Lower lobe of right lung (tissue), 2 donors: ENCODE data around the gene BST1. TPM values are rescaled to one million over a fixed set of nuclear protein-coding genes. Genes with fewer than 3 reads are reported as not detected.

ENCODE experiments used
- ATAC-seq, 2 donors: fragments of 200-7000 bp; cut with Tn5 transposase; one replicate each; pipeline ENCODE4 v1.9.1; 2020 to 2022; ENCODE audit warnings: mild to moderate bottlenecking in 2 of 2, moderate library complexity in 2 of 2
- DNase-seq: peaks from one replicate; pipeline ENCODE4 v3.0.0-alpha.2; 2020
- H3K27ac ChIP-seq: fragments of 200-600 bp; one replicate; pipeline ENCODE4 v1.8.0; 2022
- H3K27me3 ChIP-seq: fragments of 200-600 bp; one replicate; pipeline ENCODE4 v1.8.0; 2022; ENCODE audit warnings: low read depth
- H3K36me3 ChIP-seq: fragments of 200-600 bp; one replicate; pipeline ENCODE4 v1.8.0; 2022; ENCODE audit warnings: mild to moderate bottlenecking
- H3K4me1 ChIP-seq: fragments of 200-600 bp; one replicate; pipeline ENCODE4 v1.8.0; 2022
- H3K4me3 ChIP-seq: fragments of 200-600 bp; one replicate; pipeline ENCODE4 v1.8.0; 2022; ENCODE audit warnings: mild to moderate bottlenecking
- H3K9me3 ChIP-seq: fragments of 200-600 bp; one replicate; pipeline ENCODE4 v1.8.0; 2022
- CTCF ChIP-seq: fragments of 200-600 bp; IDR thresholded peaks from one replicate; pipeline ENCODE4 v1.8.0; 2022; ENCODE audit warnings: antibody characterized with exemption, mild to moderate bottlenecking
- intact Hi-C: fragments of 100-400 bp; cut with DNase I; formaldehyde crosslinking; loops from one replicate; pipeline ENCODE4 v1.11.0; 2022
- total RNA-seq: library from RNA; stranded (reverse); fragmentation: NEBNext Ultra II Directional; extraction: Animal tissue kit (Norgen Biotek cat#: 25700); gene quantifications from one replicate; pipeline ENCODE4 v1.2.1, GENCODE V29; 2021
- donor health status: DM: no; HTN: yes; CAD: no; lungs with severe emphysema.

Gene BST1
- total RNA-seq, 1 donor from 2014 or later, result 17.8 TPM

GRCh38 chr4:15736514-15737050 is 33.7 kb downstream of the BST1 start:
- ATAC-seq (no peak), DNase-seq (no peak)
- Histone ChIP-seq H3K27me3 (no peaks in the 10 kb centered on the region), H3K27ac (no peak overlapping the region), H3K4me3 (no peak overlapping the region), H3K36me3 (no peaks in the 10 kb centered on the region), H3K9me3 (no peaks in the 10 kb centered on the region), H3K4me1 (no peaks in the 10 kb centered on the region)
- intact Hi-C loops, result no loop called here
- no peak for TF ChIP-seq CTCF

- Histone ChIP-seq H3K27ac (no peak overlapping the region), H3K4me3 (no peak overlapping the region), H3K9me3 (peaks cover under 1% of the 10 kb centered on the region), H3K27me3 (no peaks in the 10 kb centered on the region), H3K36me3 (no peaks in the 10 kb centered on the region), H3K4me1 (no peaks in the 10 kb centered on the region)
- DNase-seq (no peak), ATAC-seq (no peak)
- intact Hi-C loops, result no loop called here
- no peak for TF ChIP-seq CTCF
Observed at GRCh38 chr4:15737255-15737654, 34.4 kb downstream of the BST1 start.

DNA sequence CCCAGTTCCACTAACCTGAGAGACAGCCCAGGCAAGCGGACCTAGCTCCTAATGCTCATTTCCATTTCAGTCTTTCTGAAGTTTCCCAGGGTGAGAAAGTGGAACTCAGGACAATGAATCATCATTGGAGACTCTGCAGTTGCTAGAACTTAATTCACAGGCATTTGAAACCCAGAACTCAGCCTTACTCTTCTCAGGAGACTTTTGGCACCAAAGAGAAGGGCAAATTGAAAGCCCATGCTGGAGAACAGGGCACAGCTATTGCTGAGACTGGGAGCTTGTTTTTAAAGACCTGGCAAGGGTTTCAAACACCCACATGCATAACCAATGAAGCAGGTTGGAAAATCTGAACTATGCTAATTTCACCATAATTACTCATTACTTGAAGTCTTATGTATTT is 36.0 kb downstream of the BST1 start:
- no peak for ATAC-seq

DNA sequence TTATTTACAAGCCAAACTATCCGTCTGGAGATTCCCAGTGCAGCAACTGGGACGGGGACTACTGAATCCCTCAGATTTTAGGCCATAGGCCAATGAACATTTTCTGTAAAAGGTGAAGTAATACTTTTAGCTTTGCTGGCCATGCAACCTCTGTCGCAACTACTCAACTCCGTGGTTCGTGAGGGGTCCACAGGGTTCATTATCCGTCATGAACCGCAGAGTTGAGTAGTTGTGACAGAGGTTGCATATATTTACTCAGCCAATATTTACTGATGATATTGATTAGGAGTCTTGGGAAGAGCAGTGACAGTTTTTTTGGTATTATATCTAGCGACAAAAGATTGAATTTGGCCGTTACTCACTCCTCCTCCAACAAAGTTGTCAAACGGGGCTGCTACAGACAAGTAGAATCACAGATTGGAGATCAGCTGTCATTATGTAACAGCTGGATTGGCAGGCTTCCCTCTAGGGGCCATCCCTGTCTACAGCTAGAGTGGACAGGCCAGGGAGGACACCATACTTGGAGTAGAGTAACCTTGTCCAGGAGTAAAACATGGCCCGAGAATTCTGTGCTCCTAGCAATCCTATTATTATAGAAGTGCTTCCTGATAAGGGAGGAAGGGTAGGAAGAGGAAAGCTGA is 38.0 kb downstream of the BST1 start:
- no peak for TF ChIP-seq CTCF
- DNase-seq, result no peak
- H3K4me1 ChIP-seq, result no peaks in the 10 kb centered on the region
- H3K4me3 ChIP-seq, result no peak overlapping the region
- H3K36me3 ChIP-seq, result no peaks in the 10 kb centered on the region
- no peak overlapping the region for H3K27ac ChIP-seq
- no peaks in the 10 kb centered on the region for H3K27me3 ChIP-seq
- ATAC-seq, result no peak
- intact Hi-C loops, result no loop called here
- peaks cover 5% of the 10 kb centered on the region for H3K9me3 ChIP-seq

More for the DNA sequence above, 36.0 kb downstream of the BST1 start:
- Histone ChIP-seq H3K36me3 (no peaks in the 10 kb centered on the region), H3K27me3 (no peaks in the 10 kb centered on the region), H3K4me3 (no peak overlapping the region), H3K27ac (no peak overlapping the region), H3K9me3 (peaks cover 5% of the 10 kb centered on the region), H3K4me1 (no peaks in the 10 kb centered on the region)
- intact Hi-C loops, result no loop called here
- DNase-seq, result no peak
- TF ChIP-seq CTCF, result no peak

- ATAC-seq, result no peak
- Histone ChIP-seq H3K4me3 (no peak overlapping the region), H3K27me3 (no peaks in the 10 kb centered on the region), H3K9me3 (peaks cover 5% of the 10 kb centered on the region), H3K4me1 (no peaks in the 10 kb centered on the region), H3K36me3 (no peaks in the 10 kb centered on the region), H3K27ac (no peak overlapping the region)
- no peak for TF ChIP-seq CTCF
- no peak for DNase-seq
- intact Hi-C loops, result no loop called here
Observed at GRCh38 chr4:15742083-15742582, 39.3 kb downstream of the BST1 start.
